Kasumi-1 (cell line): ENCODE results near the gene AGPAT3.
A peak's percentile ranks its signal among the peaks of the same experiment; 100 is the strongest.

Experiments used
- DNase-seq, 2 experiments: peaks; one replicate each; lab custom pipeline; 2025; lab: John Stamatoyannopoulos, UW

Gene AGPAT3

DNA sequence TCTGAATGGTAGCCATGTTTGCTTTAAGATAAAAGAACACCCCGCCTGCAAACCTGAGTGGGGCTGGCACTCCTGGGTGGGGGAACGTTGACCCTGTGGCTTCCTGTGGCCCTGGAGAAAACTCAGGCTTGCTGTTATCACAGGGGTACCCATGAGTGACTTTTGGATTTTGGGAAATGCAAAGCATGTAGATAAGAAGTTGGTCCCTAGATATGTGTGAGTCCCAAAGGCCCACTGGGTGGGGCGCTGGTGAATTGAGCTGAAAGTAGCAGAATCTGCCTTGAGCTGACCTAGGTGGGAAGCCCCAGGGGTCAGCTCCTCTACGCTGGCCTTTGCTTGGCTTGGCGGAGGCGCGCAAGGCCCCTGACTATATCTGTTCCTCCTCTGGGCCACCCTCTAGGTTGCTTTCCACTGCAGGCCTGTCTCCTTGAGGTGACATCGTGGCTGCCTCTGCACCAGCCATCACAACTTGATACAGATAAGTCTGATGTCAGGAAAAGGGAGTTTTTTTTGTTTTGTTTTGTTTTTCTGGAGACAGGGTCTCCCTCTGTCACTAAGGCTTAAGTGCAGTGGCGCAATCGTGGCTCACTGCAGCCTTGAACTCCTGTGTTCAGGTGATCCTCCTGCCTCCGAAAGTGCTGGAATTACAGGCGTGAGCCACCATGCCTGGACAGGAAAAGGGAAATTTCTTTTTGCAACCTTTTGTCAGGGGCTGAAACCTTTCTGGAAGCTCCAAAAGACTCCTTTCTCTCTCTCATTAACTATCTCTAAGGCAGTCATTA, 72.2 kb downstream of the AGPAT3 start:
- no peak for DNase-seq

DNA sequence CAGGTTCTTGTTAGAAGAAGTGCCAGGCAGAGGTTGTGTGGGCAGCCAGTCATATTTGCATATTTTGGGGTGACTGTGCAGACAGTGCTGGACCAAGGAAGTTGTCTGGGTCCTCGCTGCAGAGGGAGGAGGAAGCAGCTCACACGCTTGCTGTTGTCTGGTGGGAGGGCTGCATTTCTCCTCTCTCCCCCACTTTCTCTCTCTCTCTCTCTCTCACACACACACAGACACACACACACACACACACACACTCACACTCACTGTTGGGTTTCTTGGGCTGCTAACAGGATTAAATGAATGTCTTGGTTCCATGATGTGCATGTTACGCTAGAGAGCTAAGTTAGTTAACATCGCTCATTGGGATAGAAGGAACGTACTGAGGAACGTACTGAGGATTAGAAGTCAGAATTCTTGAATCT, 72.9 kb downstream of the AGPAT3 start:
- DNase-seq, result peak; percentile 9 to 24

- peak; percentile 87 to 93 for DNase-seq
Observed at GRCh38 chr21:43938751-43939442, 73.9 kb downstream of the AGPAT3 start.

- no peak for DNase-seq
Observed at GRCh38 chr21:43939443-43940328, 74.7 kb downstream of the AGPAT3 start.

GRCh38 chr21:43940329-43941050, 75.5 kb downstream of the AGPAT3 start:
- no peak for DNase-seq

DNA sequence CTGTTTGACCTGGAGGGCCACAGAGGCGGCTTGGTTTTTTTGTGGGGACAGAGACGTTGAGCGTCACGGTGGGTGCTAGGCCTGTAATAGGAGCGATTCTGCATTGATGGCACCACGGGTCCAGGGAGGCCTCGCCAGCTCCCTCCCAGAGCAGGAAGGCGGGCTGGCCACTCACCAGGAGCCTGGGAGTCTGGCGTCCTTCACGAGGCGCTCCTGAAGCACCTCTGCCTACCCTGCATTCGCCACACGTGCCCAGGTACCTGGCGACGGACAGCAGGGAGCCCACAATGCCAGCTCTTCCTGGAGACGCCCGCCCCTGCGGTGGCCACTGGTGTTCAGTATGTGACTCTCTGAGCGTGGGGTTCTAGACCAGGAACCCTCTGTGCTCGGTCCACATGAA, 77.2 kb downstream of the AGPAT3 start:
- DNase-seq, result no peak

GRCh38 chr21:43942621-43943020, 77.6 kb downstream of the AGPAT3 start:
- DNase-seq, result no peak

- DNase-seq, result no peak
Observed at GRCh38 chr21:43943512-43944077, 78.6 kb downstream of the AGPAT3 start.

GRCh38 chr21:43944078-43944633, 79.1 kb downstream of the AGPAT3 start:
- DNase-seq, result no peak

GRCh38 chr21:43944757-43945156, 79.7 kb downstream of the AGPAT3 start:
- no peak for DNase-seq

DNA sequence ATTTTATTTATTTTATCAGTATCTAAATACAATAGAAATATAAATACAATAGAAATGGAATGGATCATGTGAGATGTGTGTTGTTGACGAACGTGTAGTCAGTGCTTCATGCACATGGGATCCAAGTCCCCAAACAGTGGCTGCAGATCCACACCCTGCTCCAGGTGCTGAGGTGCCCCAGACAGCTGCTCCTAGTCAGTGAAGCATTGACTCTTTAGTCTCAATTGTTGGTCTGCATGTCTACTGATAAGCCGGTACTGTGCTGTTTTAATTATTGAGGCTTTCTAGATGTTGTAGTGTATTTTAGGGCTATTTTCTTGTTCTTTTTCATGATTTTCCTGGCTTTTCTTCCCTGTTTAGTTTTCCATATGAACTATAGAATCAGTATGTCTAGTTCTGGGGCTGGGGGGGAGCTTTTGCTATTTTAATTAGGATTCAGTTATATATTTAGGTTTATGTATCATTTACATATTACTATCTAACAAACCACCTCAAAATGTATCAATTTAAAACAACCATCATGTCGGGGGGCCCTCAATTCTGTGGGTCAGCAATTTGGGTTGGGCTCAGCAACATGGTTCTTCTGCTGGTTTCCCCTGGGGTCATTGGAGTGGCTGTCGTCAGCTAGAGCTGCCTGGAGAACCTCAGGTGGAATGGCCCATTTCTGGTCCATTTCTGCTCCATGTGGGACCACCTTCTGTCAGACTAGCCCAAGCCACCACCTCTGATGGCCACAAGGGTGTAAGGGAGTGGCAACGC, 83.9 kb downstream of the AGPAT3 start:
- DNase-seq, result no peak

DNA sequence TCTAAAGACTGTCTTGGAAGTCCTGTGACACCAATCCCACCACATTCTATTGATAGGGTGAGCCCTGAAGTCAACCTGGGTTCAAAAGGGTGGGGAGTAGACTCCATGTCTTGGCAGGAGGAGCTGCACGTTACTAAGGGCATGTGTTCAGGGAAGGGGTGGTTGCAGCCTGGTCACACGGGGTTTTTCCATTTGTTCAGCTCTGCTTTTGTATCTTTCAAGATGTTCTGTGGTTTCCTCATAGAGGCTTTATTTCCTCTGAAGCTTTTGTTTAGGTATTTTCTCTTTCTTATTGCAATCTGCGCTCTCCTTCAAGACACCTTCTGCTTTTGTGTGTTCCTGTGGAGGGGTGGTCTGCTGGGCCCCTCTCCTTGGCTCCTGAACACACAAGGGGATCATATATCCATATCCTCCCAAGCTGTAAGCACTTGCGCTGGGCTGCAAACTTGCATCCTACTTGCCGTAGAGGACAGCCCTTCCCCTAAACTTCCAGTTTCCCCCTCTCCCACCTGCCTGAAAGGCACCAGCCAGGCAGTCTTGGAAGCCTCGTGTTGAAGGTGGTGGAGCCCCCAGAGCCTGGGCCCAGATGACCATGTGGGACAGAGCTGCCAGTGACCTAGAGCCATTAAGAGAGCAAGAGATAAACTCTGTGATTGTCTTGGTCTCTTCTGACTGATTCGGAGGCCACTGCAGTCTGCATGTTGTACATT, 84.6 kb downstream of the AGPAT3 start:
- peak in 1 of 2 experiments; percentile 17 for DNase-seq

DNA sequence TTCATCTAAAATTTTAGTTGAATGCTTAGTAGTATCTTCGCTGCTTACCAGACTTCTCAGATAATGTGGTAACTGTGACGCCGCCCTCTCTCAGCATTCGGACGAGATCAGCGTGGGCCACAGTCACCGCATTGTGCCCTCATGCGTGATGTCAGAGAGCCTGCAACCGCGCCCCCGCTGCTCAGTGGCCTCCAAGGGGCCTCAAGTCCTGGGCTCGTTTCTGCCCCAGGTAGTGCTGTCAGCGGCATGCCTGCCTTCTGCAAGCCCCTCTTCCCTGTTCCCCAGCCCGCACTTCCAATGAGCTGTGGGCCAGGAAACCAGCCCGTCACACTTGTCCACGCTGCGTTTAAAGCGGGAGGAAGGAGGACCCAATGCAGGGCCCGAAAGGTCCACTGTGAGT, 85.5 kb downstream of the AGPAT3 start:
- no peak for DNase-seq

DNA sequence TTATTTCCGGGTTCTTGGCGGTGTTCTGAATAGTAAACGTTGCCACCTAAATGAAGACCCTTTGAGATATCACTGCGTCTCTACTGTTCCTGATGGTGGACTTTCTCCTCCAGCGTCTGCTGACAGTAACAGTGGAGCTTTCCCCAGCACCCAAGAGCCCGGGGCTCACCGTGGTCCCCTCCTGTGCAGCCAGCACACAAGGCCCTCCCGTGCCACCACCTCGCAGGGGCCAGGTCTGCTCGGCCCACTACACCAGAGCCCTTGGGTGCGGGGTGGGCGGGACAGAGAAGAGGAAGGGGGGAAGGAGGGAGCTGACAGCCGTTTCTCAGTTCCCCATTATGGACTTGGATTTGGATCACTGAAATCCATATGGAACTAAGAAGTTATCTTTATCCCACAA, 85.9 kb downstream of the AGPAT3 start:
- no peak for DNase-seq

DNA sequence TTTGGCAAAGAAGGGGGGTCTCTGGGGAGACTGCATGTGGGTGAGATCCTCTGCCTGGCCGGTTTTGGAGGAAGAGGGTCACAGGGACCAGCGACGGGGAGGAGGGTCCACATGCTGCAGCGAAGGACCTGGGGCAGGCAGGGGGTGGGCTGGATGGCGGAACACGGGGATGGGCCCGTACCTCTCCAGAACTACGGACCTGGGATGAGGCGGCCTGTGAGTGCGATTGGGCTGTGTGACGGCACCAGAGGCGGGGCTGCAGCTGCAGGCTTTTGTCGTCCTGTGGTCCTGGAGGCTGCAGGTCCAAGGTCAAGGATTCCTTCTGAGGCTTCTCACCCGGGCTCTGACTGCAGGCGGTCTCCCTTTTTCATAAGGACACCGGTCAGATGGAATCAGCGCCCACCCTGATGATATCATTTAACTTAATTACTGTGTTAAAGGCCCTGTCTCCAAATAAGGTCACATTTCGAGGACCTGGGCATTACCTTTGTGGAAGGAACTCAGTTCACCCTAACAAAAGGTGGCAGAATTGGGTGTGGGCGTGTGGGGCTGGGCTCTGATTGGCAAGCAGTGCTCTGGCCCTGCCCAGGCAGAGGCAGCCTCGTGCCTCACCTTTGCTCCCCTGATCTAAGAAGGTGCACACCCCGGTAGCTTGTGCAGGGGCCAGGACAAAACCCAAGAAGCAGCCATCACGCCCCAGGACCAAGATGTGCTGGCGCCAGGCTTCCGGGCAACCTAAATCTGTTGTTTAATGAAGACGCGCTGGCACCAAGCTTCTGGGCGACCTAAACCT, 87.1 kb downstream of the AGPAT3 start:
- DNase-seq, result no peak

DNA sequence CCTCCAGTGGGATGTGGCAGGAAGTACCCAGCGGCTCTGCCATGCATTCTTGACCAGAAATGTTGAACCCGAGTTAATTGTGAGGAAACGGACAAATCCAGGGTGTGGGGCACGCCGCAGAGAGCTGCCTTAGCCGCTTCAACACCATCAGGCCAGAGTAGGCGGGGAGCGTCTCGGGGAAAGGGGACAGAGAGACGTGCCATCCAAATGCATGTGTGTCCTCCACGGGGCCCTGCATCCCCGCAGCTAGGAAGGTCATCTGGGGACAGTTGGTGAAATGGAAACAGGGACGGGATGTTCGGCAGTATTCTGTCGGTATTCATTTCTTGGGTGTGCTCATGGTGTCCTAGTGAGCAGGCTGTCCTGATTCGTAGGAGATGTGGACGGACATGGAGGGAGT, 88.0 kb downstream of the AGPAT3 start:
- no peak for DNase-seq

DNA sequence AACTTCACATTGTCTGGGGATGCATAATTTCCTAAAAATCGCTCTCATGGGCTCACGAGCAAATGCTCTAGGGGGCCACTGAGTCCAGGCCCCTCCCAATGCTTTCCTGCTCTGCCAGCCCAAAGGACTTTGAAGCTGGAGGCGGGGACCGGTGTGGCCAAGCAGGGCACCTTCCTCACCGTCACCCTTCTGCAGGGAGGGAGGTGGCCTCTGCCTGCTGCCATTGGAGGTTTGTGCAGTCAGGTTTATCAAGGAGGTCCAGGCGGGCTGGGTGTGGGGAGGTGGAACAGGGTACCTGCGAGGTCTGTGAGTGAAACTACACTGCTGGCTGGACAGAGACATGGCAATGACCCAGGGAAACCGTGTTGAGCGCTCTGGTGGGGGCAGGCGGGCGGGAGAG, 89.0 kb downstream of the AGPAT3 start:
- no peak for DNase-seq

DNA sequence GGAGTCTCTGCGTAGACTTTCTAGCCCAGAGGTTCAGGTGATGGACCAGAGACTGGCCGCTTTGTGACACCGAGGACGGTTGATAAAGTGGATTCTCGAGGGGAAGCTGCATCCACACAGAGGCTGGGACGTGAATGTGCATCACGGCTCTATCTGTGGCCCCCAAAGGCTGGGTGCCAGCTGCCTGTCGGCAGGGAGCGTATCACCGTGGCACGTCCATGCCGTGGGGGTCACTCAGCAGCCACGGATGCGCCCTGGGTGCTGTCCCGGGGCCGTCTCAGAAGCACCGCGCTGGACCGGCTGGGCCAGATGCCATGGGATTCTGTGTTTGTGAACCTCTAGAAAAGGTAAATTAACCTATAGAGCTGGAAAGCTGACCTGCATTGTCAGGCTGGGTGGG, 89.9 kb downstream of the AGPAT3 start:
- DNase-seq, result no peak
